WTC11 (cell line): ENCODE measurements around the gene KDM2A. TPM values are rescaled to one million over a fixed set of nuclear protein-coding genes. Genes with fewer than 3 reads are reported as not detected.

Experiments
- ATAC-seq: fragments of 200-7000 bp; cut with Tn5 transposase; 2 replicates; pipeline ENCODE4 v1.10.0; 2021; ENCODE audit warnings: mild to moderate bottlenecking, moderate library complexity
- CTCF ChIA-PET: fragments of 300-600 bp; sonication (Branson Sonifier 250); formaldehyde crosslinking; loops from one replicate; lab custom pipeline; 2021; ENCODE audit warnings: antibody characterized with exemption; lab: Charles Lee
- POLR2A ChIA-PET: fragments of 350-600 bp; sonication (Branson Sonifier 250); formaldehyde crosslinking; loops from one replicate; lab custom pipeline; 2021; ENCODE audit warnings: antibody characterized with exemption; lab: Charles Lee
- DNase-seq: peaks from one replicate; pipeline ENCODE4 v3.0.0; 2021; ENCODE audit warnings: low spot score
- H3K27ac Mint-ChIP-seq: 2 replicates; pipeline ENCODE4 v1.8.0; 2021; ENCODE audit warnings: mixed read lengths
- H3K27me3 Mint-ChIP-seq: 2 replicates; pipeline ENCODE4 v1.8.0; 2021; ENCODE audit warnings: low read depth, mild to moderate bottlenecking, moderate library complexity, mixed read lengths
- H3K36me3 Mint-ChIP-seq: 2 replicates; pipeline ENCODE4 v1.8.0; 2021; ENCODE audit warnings: mixed read lengths
- H3K4me1 Mint-ChIP-seq: 2 replicates; pipeline ENCODE4 v1.8.0; 2022; ENCODE audit warnings: mixed read lengths
- H3K4me3 Mint-ChIP-seq: 2 replicates; pipeline ENCODE4 v1.8.0; 2021; ENCODE audit warnings: mild to moderate bottlenecking, moderate library complexity, mixed read lengths
- H3K9me3 Mint-ChIP-seq: 2 replicates; pipeline ENCODE4 v1.8.0; 2021; ENCODE audit warnings: mixed read lengths
- ATF1 ChIP-seq: sonication (generic); formaldehyde crosslinking; IDR thresholded peaks from 2 replicates; pipeline ENCODE4 v1.8.1; 2023; ENCODE audit warnings: mild to moderate bottlenecking, moderate library complexity, missing genetic modification reagents
- ATF2 ChIP-seq: sonication (generic); formaldehyde crosslinking; IDR thresholded peaks from 2 replicates; pipeline ENCODE4 v1.8.1; 2022; ENCODE audit warnings: low read depth, missing genetic modification reagents, borderline replicate concordance
- CBFB ChIP-seq: sonication (generic); formaldehyde crosslinking; IDR thresholded peaks from 2 replicates; pipeline ENCODE4 v1.8.1; 2022; ENCODE audit warnings: mild to moderate bottlenecking, low read depth, missing genetic modification reagents
- CREM ChIP-seq: sonication (generic); formaldehyde crosslinking; IDR thresholded peaks from 2 replicates; pipeline ENCODE4 v1.8.1; 2022; ENCODE audit warnings: mild to moderate bottlenecking, missing genetic modification reagents, moderate library complexity
- ELF4 ChIP-seq: sonication (generic); formaldehyde crosslinking; IDR thresholded peaks from 2 replicates; pipeline ENCODE4 v1.8.1; 2022; ENCODE audit warnings: low read depth, mild to moderate bottlenecking, moderate library complexity, missing genetic modification reagents
- GRHL2 ChIP-seq: fragments of 250-450 bp; sonication (Bioruptor Pico); IDR thresholded peaks from 2 replicates; pipeline ENCODE4 v1.8.0; 2022; ENCODE audit warnings: mild to moderate bottlenecking, moderate library complexity; ENCODE audit not compliant: insufficient replicate concordance, severe bottlenecking
- JUN ChIP-seq: sonication (generic); formaldehyde crosslinking; IDR thresholded peaks from 2 replicates; pipeline ENCODE4 v1.8.0; 2023; ENCODE audit warnings: mild to moderate bottlenecking, missing genetic modification reagents
- MLX ChIP-seq: sonication (generic); formaldehyde crosslinking; IDR thresholded peaks from 2 replicates; pipeline ENCODE4 v1.8.1; 2023; ENCODE audit warnings: mild to moderate bottlenecking, missing genetic modification reagents, moderate library complexity
- NFYB ChIP-seq: sonication (generic); formaldehyde crosslinking; conservative IDR thresholded peaks from 2 replicates; pipeline ENCODE4 v1.8.0; 2022; ENCODE audit warnings: low read depth, missing genetic modification reagents
- PRRX2 ChIP-seq: fragments of 250-450 bp; sonication (Bioruptor Pico); IDR thresholded peaks from 2 replicates; pipeline ENCODE4 v1.8.0; 2021; ENCODE audit warnings: mild to moderate bottlenecking
- SMAD4 ChIP-seq: sonication (generic); formaldehyde crosslinking; IDR thresholded peaks from 2 replicates; pipeline ENCODE4 v1.8.0; 2022; ENCODE audit warnings: mild to moderate bottlenecking, missing genetic modification reagents
- ZBTB21 ChIP-seq: sonication (generic); formaldehyde crosslinking; IDR thresholded peaks from 2 replicates; pipeline ENCODE4 v1.8.1; 2023; ENCODE audit warnings: mild to moderate bottlenecking, missing genetic modification reagents, borderline replicate concordance
- ZBTB43 ChIP-seq: sonication (generic); formaldehyde crosslinking; IDR thresholded peaks from 2 replicates; pipeline ENCODE4 v1.8.1; 2023; ENCODE audit warnings: mild to moderate bottlenecking, missing genetic modification reagents
- ZNF232 ChIP-seq: sonication (generic); formaldehyde crosslinking; IDR thresholded peaks from 2 replicates; pipeline ENCODE4 v1.8.0; 2022; ENCODE audit warnings: mild to moderate bottlenecking, missing genetic modification reagents
- ZNF416 ChIP-seq: fragments of 250-450 bp; sonication (Bioruptor Pico); IDR thresholded peaks from 2 replicates; pipeline ENCODE4 v1.9.0; 2021; ENCODE audit warnings: mild to moderate bottlenecking, inconsistent platforms
- total RNA-seq: library from RNA; stranded (reverse); gene quantifications from 3 replicates; pipeline ENCODE4 v1.2.3, GENCODE V29; 2021
- TF ChIP-seq, protein P1 (sequence below): sonication (generic); formaldehyde crosslinking; IDR thresholded peaks from 2 replicates; pipeline ENCODE4 v1.8.0; 2023; ENCODE audit warnings: missing genetic modification reagents, mild to moderate bottlenecking, borderline replicate concordance
- TF ChIP-seq, protein P2 (sequence below): sonication (generic); formaldehyde crosslinking; IDR thresholded peaks from 2 replicates; pipeline ENCODE4 v1.8.1; 2023; ENCODE audit warnings: mild to moderate bottlenecking, missing genetic modification reagents, moderate library complexity
- TF ChIP-seq, protein P3 (sequence below): fragments of 250-450 bp; sonication (Bioruptor Pico); IDR thresholded peaks from 2 replicates; pipeline ENCODE4 v1.9.0; 2021; ENCODE audit warnings: moderate library complexity, mild to moderate bottlenecking, inconsistent platforms, borderline replicate concordance
- TF ChIP-seq, protein P4 (sequence below): sonication (generic); formaldehyde crosslinking; IDR thresholded peaks from 2 replicates; pipeline ENCODE4 v1.8.1; 2023; ENCODE audit warnings: mild to moderate bottlenecking, moderate library complexity, missing genetic modification reagents
- TF ChIP-seq, protein P5 (sequence below): fragments of 250-450 bp; sonication (Bioruptor Pico); IDR thresholded peaks from 2 replicates; pipeline ENCODE4 v2.1.2; 2022; ENCODE audit warnings: mild to moderate bottlenecking, moderate library complexity
- TF ChIP-seq, protein P6 (sequence below): sonication (generic); formaldehyde crosslinking; IDR thresholded peaks from 2 replicates; pipeline ENCODE4 v1.8.1; 2022; ENCODE audit warnings: mild to moderate bottlenecking, moderate library complexity, missing genetic modification reagents

KDM2A gene
- total RNA-seq, 1 experiment from 2014 or later = 58.0 TPM

- POLR2A ChIA-PET = interaction anchor here (0.7 to 3.2 kb wide), 5 partner anchors 11 to 170 kb away, joined by 3 to 24 read pairs (median 7); partner anchors contain the start of genes KDM2A and SSH3
- peaks cover 15% of the 10 kb centered on the region for H3K4me1 Mint-ChIP-seq
- DNase-seq (peak; percentile 83), ATAC-seq (peak; percentile 88)
- H3K27ac Mint-ChIP-seq = peak overlapping the region; percentile 95; the same call in 1 of the 2 replicates
- H3K27me3 Mint-ChIP-seq = no peaks in the 10 kb centered on the region
- peak overlapping the region; percentile 66 for H3K4me3 Mint-ChIP-seq
- CTCF ChIA-PET = interaction anchor here (0.5 to 3.0 kb wide), 22 partner anchors 8 to 1441 kb away, joined by 3 to 39 read pairs (median 4); partner anchors contain the start of genes NUDT8, POLD4, PPP1CA and SSH3
- no peaks in the 10 kb centered on the region for H3K9me3 Mint-ChIP-seq
- H3K36me3 Mint-ChIP-seq = peaks cover 12% of the 10 kb centered on the region
- TF ChIP-seq NFYB = no peak
- TF ChIP-seq, protein P1, sequence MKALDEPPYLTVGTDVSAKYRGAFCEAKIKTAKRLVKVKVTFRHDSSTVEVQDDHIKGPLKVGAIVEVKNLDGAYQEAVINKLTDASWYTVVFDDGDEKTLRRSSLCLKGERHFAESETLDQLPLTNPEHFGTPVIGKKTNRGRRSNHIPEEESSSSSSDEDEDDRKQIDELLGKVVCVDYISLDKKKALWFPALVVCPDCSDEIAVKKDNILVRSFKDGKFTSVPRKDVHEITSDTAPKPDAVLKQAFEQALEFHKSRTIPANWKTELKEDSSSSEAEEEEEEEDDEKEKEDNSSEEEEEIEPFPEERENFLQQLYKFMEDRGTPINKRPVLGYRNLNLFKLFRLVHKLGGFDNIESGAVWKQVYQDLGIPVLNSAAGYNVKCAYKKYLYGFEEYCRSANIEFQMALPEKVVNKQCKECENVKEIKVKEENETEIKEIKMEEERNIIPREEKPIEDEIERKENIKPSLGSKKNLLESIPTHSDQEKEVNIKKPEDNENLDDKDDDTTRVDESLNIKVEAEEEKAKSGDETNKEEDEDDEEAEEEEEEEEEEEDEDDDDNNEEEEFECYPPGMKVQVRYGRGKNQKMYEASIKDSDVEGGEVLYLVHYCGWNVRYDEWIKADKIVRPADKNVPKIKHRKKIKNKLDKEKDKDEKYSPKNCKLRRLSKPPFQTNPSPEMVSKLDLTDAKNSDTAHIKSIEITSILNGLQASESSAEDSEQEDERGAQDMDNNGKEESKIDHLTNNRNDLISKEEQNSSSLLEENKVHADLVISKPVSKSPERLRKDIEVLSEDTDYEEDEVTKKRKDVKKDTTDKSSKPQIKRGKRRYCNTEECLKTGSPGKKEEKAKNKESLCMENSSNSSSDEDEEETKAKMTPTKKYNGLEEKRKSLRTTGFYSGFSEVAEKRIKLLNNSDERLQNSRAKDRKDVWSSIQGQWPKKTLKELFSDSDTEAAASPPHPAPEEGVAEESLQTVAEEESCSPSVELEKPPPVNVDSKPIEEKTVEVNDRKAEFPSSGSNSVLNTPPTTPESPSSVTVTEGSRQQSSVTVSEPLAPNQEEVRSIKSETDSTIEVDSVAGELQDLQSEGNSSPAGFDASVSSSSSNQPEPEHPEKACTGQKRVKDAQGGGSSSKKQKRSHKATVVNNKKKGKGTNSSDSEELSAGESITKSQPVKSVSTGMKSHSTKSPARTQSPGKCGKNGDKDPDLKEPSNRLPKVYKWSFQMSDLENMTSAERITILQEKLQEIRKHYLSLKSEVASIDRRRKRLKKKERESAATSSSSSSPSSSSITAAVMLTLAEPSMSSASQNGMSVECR (CRISPR knock-in tag) = 0 out of 2 replicates have a peak, but pooled peaks have one; percentile 11
- TF ChIP-seq, protein P2, sequence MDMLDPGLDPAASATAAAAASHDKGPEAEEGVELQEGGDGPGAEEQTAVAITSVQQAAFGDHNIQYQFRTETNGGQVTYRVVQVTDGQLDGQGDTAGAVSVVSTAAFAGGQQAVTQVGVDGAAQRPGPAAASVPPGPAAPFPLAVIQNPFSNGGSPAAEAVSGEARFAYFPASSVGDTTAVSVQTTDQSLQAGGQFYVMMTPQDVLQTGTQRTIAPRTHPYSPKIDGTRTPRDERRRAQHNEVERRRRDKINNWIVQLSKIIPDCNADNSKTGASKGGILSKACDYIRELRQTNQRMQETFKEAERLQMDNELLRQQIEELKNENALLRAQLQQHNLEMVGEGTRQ = no peak
- TF ChIP-seq ATF1 (CRISPR knock-in tag) = no peak
- no peak; the same call in 1 of the 2 replicates for TF ChIP-seq ZNF416 (CRISPR knock-in tag)
- no peak for TF ChIP-seq SMAD4 (CRISPR knock-in tag)
- TF ChIP-seq, protein P3, sequence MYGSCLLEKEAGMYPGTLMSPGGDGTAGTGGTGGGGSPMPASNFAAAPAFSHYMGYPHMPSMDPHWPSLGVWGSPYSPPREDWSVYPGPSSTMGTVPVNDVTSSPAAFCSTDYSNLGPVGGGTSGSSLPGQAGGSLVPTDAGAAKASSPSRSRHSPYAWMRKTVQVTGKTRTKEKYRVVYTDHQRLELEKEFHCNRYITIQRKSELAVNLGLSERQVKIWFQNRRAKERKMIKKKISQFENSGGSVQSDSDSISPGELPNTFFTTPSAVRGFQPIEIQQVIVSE = no peak
- TF ChIP-seq PRRX2 (CRISPR knock-in tag) = no peak
- no peak for TF ChIP-seq MLX (CRISPR knock-in tag)
- no peak for TF ChIP-seq ZBTB43 (CRISPR knock-in tag)
- TF ChIP-seq, protein P4, sequence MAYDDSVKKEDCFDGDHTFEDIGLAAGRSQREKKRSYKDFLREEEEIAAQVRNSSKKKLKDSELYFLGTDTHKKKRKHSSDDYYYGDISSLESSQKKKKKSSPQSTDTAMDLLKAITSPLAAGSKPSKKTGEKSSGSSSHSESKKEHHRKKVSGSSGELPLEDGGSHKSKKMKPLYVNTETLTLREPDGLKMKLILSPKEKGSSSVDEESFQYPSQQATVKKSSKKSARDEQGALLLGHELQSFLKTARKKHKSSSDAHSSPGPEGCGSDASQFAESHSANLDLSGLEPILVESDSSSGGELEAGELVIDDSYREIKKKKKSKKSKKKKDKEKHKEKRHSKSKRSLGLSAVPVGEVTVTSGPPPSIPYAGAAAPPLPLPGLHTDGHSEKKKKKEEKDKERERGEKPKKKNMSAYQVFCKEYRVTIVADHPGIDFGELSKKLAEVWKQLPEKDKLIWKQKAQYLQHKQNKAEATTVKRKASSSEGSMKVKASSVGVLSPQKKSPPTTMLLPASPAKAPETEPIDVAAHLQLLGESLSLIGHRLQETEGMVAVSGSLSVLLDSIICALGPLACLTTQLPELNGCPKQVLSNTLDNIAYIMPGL (CRISPR knock-in tag) = peak; percentile 89
- no peak for TF ChIP-seq JUN (CRISPR knock-in tag)
- TF ChIP-seq, protein P5, sequence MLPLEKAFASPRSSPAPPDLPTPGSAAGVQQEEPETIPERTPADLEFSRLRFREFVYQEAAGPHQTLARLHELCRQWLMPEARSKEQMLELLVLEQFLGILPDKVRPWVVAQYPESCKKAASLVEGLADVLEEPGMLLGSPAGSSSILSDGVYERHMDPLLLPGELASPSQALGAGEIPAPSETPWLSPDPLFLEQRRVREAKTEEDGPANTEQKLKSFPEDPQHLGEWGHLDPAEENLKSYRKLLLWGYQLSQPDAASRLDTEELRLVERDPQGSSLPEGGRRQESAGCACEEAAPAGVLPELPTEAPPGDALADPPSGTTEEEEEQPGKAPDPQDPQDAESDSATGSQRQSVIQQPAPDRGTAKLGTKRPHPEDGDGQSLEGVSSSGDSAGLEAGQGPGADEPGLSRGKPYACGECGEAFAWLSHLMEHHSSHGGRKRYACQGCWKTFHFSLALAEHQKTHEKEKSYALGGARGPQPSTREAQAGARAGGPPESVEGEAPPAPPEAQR (CRISPR knock-in tag) = no peak
- no peak for TF ChIP-seq ELF4
- TF ChIP-seq, protein P6, sequence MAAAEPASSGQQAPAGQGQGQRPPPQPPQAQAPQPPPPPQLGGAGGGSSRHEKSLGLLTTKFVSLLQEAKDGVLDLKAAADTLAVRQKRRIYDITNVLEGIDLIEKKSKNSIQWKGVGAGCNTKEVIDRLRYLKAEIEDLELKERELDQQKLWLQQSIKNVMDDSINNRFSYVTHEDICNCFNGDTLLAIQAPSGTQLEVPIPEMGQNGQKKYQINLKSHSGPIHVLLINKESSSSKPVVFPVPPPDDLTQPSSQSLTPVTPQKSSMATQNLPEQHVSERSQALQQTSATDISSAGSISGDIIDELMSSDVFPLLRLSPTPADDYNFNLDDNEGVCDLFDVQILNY (CRISPR knock-in tag) = no peak; the same call in 1 of the 2 replicates
- no peak for TF ChIP-seq GRHL2 (CRISPR knock-in tag)
- no peak for TF ChIP-seq CBFB
- no peak for TF ChIP-seq ATF2 (CRISPR knock-in tag)
- TF ChIP-seq CREM (CRISPR knock-in tag) = peak; percentile 38
- no peak for TF ChIP-seq ZNF232 (CRISPR knock-in tag)
- no peak; the same call in none of the 2 replicates for TF ChIP-seq ZBTB21
These were observed 169.6 kb downstream of the KDM2A start for GRCh38 chr11:67288452-67289225.
